ENCODE results near the gene DTX3.

GRCh38 chr12:57631566-57632072 is 27.0 kb downstream of the DTX3 start:
- TF ChIP-seq, protein P1, sequence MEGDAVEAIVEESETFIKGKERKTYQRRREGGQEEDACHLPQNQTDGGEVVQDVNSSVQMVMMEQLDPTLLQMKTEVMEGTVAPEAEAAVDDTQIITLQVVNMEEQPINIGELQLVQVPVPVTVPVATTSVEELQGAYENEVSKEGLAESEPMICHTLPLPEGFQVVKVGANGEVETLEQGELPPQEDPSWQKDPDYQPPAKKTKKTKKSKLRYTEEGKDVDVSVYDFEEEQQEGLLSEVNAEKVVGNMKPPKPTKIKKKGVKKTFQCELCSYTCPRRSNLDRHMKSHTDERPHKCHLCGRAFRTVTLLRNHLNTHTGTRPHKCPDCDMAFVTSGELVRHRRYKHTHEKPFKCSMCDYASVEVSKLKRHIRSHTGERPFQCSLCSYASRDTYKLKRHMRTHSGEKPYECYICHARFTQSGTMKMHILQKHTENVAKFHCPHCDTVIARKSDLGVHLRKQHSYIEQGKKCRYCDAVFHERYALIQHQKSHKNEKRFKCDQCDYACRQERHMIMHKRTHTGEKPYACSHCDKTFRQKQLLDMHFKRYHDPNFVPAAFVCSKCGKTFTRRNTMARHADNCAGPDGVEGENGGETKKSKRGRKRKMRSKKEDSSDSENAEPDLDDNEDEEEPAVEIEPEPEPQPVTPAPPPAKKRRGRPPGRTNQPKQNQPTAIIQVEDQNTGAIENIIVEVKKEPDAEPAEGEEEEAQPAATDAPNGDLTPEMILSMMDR (IDR thresholded peaks at IDR 0.05; ENCODE audit: low read depth, low read length, poor library complexity, severe bottlenecking): no peak
- no peak for TF ChIP-seq EZH2phosphoT487 (IDR thresholded peaks at IDR 0.05; ENCODE audit: borderline replicate concordance, low read length)
